ENCODE data around the gene SPTAN1. TPM values are rescaled to one million over a fixed set of nuclear protein-coding genes. Genes with fewer than 3 reads are reported as not detected.

SPTAN1 gene
- total RNA-seq, 1 donor from 2014 or later = 270 TPM

- Mint-ChIP-seq H3K36me3 (no peaks in the 10 kb centered on the region), H3K4me3 (peak overlapping the region; percentile 70), H3K27me3 (no peaks in the 10 kb centered on the region), H3K27ac (peak overlapping the region; percentile 59), H3K9me3 (no peaks in the 10 kb centered on the region), H3K4me1 (ENCODE audit: unreplicated experiment) (peaks cover 12% of the 10 kb centered on the region)
- TF ChIP-seq, protein P1, sequence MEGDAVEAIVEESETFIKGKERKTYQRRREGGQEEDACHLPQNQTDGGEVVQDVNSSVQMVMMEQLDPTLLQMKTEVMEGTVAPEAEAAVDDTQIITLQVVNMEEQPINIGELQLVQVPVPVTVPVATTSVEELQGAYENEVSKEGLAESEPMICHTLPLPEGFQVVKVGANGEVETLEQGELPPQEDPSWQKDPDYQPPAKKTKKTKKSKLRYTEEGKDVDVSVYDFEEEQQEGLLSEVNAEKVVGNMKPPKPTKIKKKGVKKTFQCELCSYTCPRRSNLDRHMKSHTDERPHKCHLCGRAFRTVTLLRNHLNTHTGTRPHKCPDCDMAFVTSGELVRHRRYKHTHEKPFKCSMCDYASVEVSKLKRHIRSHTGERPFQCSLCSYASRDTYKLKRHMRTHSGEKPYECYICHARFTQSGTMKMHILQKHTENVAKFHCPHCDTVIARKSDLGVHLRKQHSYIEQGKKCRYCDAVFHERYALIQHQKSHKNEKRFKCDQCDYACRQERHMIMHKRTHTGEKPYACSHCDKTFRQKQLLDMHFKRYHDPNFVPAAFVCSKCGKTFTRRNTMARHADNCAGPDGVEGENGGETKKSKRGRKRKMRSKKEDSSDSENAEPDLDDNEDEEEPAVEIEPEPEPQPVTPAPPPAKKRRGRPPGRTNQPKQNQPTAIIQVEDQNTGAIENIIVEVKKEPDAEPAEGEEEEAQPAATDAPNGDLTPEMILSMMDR (conservative IDR thresholded peaks at IDR 0.05) = no peak
- DNase-seq (ENCODE audit: extremely low spot score, unreplicated experiment) = no peak
Observed at GRCh38 chr9:128550226-128550625, 2.2 kb upstream of the SPTAN1 start.

GRCh38 chr9:128550770-128551656 is 1.4 kb upstream of the SPTAN1 start:
- peaks cover 12% of the 10 kb centered on the region for H3K4me1 Mint-ChIP-seq (ENCODE audit: unreplicated experiment)
- peak overlapping the region; percentile 92 for H3K4me3 Mint-ChIP-seq
- no peak for DNase-seq (ENCODE audit: extremely low spot score, unreplicated experiment)

GRCh38 chr9:128551657-128552152 is 682 bp upstream of the SPTAN1 start:
- peaks cover 14% of the 10 kb centered on the region for H3K4me1 Mint-ChIP-seq (ENCODE audit: unreplicated experiment)
- no peaks in the 10 kb centered on the region for H3K36me3 Mint-ChIP-seq
- peak overlapping the region; percentile 92 for H3K4me3 Mint-ChIP-seq
- no peaks in the 10 kb centered on the region for H3K27me3 Mint-ChIP-seq
- no peak for DNase-seq (ENCODE audit: extremely low spot score, unreplicated experiment)
- TF ChIP-seq, protein P1 (conservative IDR thresholded peaks at IDR 0.05) = no peak
- H3K27ac Mint-ChIP-seq = peak overlapping the region; percentile 77
- H3K9me3 Mint-ChIP-seq = no peaks in the 10 kb centered on the region

More at GRCh38 chr9:128550770-128551656, 1.4 kb upstream of the SPTAN1 start:
- Mint-ChIP-seq H3K9me3 (no peaks in the 10 kb centered on the region), H3K27ac (peak overlapping the region; percentile 77), H3K36me3 (no peaks in the 10 kb centered on the region), H3K27me3 (no peaks in the 10 kb centered on the region)
- TF ChIP-seq, protein P1 (conservative IDR thresholded peaks at IDR 0.05) = no peak

DNA sequence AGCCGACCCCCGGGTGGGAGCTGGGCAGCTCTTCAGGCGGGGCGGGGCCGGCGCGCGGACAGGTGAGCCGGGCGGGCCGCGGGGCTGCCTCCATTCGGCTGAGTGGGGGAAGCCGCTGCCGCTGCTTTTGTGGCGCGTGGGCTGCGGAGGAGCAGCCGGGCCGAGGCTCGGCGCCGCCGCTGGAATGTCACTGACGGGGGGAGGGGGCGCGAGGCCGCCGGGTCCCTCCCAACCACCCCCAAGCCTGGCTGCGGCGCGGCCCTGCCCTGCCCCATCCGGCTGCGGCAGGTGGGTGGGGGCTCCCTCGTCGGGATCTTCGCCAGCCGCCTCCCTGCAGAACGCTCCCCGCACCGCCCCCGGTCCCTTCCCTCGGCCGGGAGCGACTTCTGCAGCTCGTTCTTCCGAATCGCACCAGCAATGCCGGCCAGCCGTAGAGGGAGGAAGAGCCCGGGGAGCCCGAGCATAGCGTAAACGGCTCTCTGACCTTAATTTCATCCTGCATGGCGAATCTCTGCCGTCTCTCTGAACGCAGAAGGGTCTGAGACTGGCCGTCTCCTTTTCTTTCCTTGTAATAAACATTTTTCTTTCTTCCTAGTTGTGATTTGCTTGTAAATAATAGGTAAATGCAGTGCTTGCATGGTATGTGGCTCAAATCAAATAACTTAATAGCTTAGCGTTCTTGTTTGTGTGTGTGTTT is 505 bp downstream of the SPTAN1 start:
- Mint-ChIP-seq H3K27ac (no peak overlapping the region), H3K36me3 (no peaks in the 10 kb centered on the region), H3K27me3 (no peaks in the 10 kb centered on the region), H3K4me1 (ENCODE audit: unreplicated experiment) (peaks cover 22% of the 10 kb centered on the region), H3K4me3 (no peak overlapping the region), H3K9me3 (no peaks in the 10 kb centered on the region)
- no peak for DNase-seq (ENCODE audit: extremely low spot score, unreplicated experiment)
- TF ChIP-seq, protein P1 (conservative IDR thresholded peaks at IDR 0.05) = no peak

DNA sequence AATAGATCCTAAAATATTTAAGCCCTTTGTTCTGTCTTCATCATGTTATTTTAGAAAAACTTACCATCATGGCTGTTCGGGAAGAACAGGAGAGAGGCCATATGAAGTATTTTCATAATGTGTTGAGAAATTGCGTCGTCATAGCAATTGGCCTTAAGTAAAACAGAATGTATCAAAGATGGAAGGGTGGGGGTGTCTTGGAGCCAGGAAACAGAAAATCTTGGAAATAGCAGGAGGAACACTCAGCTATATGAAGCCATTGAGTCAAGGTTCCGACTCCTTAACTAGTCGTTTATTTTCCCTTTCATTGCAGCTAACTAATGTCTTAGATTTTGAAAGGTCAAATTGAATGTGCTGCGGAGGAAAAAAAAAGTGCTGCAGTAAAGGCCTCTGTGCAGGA is 1.3 kb downstream of the SPTAN1 start:
- Mint-ChIP-seq H3K4me1 (ENCODE audit: unreplicated experiment) (peaks cover 30% of the 10 kb centered on the region), H3K9me3 (no peaks in the 10 kb centered on the region), H3K4me3 (no peak overlapping the region), H3K36me3 (no peaks in the 10 kb centered on the region), H3K27me3 (no peaks in the 10 kb centered on the region), H3K27ac (no peak overlapping the region)
- DNase-seq (ENCODE audit: extremely low spot score, unreplicated experiment) = no peak
- TF ChIP-seq, protein P1 (conservative IDR thresholded peaks at IDR 0.05) = no peak

Measured in type B pancreatic cell (in vitro differentiated cells).